ENCODE results near the gene PHOX2B.

The PHOX2B gene

DNA sequence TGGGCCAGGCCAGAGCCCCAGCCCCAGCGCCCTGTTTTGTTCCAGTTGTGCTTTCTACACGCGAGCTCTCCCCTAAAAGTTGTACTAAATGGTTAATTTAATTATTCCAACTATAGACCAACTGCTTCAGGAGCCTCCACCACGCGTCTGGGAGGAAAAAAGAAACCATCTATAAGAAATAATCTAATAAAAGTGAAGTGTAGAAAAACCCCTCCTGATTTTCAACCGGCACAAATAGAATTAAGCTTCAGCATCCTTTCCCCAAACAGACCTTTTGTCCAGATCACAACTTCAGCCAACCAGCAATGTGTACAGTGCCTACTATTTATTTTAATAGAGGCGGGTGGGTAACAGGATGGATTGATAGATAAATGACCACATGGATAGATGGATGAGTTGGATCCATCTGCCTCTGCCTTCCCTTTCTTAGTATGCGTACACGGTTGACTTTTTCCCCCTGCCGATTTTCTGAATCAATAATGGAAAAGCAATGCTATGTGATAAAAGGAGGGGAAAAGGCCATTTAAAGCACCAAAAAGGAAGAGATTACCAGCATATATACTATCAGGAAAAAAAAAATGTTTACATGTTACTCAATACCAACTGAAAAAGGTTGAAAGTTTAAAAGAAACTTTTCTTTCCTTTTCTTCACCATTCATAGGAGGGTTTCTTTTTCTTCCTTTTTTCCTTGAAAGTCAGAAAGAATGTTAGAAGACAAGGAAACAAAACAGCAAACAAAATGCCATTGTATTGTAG lies 3.7 kb upstream of the PHOX2B start:
- Histone ChIP-seq H3K27ac (no peak overlapping the region), H3K9ac (no peak overlapping the region), H3K27me3 (ENCODE audit: control insufficient read depth, insufficient read depth, low read length) (peaks cover 12% of the 10 kb centered on the region), H3K36me3 (ENCODE audit: control insufficient read depth, insufficient read depth, low read length) (no peaks in the 10 kb centered on the region), H3K79me2 (no peaks in the 10 kb centered on the region), H2AFZ (no peak overlapping the region), H3K4me2 (ENCODE audit: low read length) (no peak overlapping the region), H3K4me1 (no peaks in the 10 kb centered on the region), H3K9me3 (ENCODE audit: control insufficient read depth, low read length) (no peaks in the 10 kb centered on the region), H3K4me3 (ENCODE audit: low read depth, low read length) (no peak overlapping the region)
- TF ChIP-seq, protein P1, sequence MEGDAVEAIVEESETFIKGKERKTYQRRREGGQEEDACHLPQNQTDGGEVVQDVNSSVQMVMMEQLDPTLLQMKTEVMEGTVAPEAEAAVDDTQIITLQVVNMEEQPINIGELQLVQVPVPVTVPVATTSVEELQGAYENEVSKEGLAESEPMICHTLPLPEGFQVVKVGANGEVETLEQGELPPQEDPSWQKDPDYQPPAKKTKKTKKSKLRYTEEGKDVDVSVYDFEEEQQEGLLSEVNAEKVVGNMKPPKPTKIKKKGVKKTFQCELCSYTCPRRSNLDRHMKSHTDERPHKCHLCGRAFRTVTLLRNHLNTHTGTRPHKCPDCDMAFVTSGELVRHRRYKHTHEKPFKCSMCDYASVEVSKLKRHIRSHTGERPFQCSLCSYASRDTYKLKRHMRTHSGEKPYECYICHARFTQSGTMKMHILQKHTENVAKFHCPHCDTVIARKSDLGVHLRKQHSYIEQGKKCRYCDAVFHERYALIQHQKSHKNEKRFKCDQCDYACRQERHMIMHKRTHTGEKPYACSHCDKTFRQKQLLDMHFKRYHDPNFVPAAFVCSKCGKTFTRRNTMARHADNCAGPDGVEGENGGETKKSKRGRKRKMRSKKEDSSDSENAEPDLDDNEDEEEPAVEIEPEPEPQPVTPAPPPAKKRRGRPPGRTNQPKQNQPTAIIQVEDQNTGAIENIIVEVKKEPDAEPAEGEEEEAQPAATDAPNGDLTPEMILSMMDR (IDR thresholded peaks at IDR 0.05) = no peak

DNA sequence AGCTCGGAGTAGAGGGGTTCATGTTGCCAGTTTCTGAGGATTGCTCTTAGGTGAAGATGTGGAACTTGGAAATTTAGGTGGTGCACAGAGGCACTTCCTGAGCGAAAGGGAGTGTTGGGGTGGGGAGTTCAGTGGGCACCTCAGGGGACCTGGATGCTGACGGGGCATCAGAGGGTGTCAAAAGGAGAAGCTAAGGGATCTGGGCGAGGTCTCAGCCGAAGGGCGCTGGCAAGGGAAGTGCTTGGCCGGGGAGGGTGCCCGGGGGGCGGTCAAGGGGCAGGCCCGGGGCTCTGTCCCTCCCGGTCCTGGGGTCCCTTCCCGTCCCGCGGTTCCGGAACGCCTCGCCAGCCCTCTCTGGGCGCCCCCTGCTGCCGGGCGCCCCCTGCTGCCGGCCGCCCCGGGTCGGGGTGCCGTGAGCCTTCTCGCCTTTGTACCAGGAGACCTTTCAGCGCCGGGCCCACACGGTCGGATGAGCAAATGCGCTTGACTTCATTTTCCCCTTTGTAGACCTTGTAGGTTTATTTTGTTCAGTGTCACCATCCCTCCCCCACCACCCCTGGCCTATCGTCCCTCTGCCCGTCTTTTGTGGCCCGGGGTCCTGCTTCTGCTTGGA lies 3.0 kb upstream of the PHOX2B start:
- no peak overlapping the region for H3K4me3 ChIP-seq (ENCODE audit: low read depth, low read length)
- no peaks in the 10 kb centered on the region for H3K79me2 ChIP-seq
- peaks cover 13% of the 10 kb centered on the region for H3K27me3 ChIP-seq (ENCODE audit: control insufficient read depth, insufficient read depth, low read length)

DNA sequence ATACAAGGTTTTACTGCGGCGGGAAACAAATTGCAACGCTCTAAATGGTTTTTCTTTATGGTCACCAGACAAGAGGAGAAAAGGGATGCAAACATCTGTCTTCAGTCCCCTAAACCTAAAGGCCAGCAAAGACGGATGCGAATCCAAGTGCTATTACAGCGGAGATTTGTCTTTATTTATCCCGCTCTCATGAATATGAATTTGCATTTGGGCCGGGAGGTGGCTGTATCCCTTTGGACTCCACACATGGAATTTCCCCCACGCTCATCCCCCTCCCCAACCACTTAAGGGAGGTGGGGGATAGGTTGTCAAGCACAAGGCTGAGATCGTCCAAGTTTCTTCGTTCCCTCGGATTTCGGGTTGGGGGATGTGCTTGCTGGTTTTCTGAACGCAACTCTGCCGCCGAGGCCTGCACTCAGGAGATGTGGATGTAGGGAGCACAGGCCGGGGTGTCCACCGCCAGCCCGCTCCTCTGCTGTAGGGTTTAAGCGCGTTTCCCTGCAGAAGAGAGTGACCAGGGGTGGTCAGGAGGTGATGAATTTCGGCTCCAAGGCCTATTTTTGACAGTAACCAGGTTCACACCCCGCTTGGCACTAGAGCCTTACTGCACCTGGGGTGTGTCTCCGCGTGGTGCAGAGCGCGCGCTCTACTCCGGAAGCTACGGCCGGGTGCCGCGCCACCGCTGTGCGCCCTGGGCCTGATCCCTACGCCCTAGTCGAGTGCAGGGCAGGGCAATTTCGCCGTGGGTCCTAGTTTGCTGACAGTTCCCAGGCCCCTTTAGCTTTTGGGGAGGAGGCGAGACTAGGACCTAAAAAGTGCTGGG lies 2.3 kb upstream of the PHOX2B start:
- Histone ChIP-seq H3K9me3 (ENCODE audit: control insufficient read depth, low read length) (no peaks in the 10 kb centered on the region), H2AFZ (no peak overlapping the region), H3K27ac (no peak overlapping the region), H3K79me2 (no peaks in the 10 kb centered on the region), H3K36me3 (ENCODE audit: control insufficient read depth, insufficient read depth, low read length) (no peaks in the 10 kb centered on the region), H3K4me3 (ENCODE audit: low read depth, low read length) (no peak overlapping the region), H3K27me3 (ENCODE audit: control insufficient read depth, insufficient read depth, low read length) (peaks cover 19% of the 10 kb centered on the region), H3K9ac (no peak overlapping the region), H3K4me2 (ENCODE audit: low read length) (no peak overlapping the region), H3K4me1 (no peaks in the 10 kb centered on the region)
- TF ChIP-seq, protein P1 (IDR thresholded peaks at IDR 0.05) = no peak

More for the DNA sequence above, 3.0 kb upstream of the PHOX2B start:
- Histone ChIP-seq H2AFZ (no peak overlapping the region), H3K9ac (no peak overlapping the region), H3K36me3 (ENCODE audit: control insufficient read depth, insufficient read depth, low read length) (no peaks in the 10 kb centered on the region), H3K4me2 (ENCODE audit: low read length) (no peak overlapping the region), H3K4me1 (no peaks in the 10 kb centered on the region), H3K9me3 (ENCODE audit: control insufficient read depth, low read length) (no peaks in the 10 kb centered on the region), H3K27ac (no peak overlapping the region)
- TF ChIP-seq, protein P1 (IDR thresholded peaks at IDR 0.05) = no peak

DNA sequence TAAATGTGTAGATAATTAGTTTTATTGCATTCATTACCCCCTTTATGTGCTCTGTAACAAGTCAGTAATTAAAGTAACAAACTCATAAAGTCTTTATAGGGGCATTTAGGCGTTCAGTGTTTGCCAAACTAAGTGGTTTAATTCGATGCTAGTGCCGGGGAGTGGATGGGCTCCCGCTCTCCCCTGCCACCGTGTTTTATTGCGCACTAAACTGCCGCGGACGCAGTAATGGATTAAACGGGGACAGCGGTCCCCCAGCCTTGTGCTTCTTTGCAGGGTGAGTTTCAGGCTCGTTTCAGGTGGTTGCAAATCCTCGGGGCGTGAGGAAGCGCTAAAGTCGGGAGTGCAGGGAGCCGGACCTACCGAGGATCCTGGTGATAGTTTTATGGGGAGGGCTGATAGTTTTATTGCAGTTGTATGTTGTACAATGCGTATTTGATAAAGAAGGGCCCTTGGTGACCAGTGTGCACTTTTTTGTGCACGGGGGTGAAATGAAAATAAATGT lies 1.6 kb upstream of the PHOX2B start:
- Histone ChIP-seq H3K4me2 (ENCODE audit: low read length) (no peak overlapping the region), H3K36me3 (ENCODE audit: control insufficient read depth, insufficient read depth, low read length) (no peaks in the 10 kb centered on the region), H3K4me3 (ENCODE audit: low read depth, low read length) (no peak overlapping the region), H3K79me2 (no peaks in the 10 kb centered on the region), H2AFZ (no peak overlapping the region), H3K9ac (no peak overlapping the region), H3K9me3 (ENCODE audit: control insufficient read depth, low read length) (no peaks in the 10 kb centered on the region), H3K4me1 (no peaks in the 10 kb centered on the region), H3K27ac (no peak overlapping the region), H3K27me3 (ENCODE audit: control insufficient read depth, insufficient read depth, low read length) (peaks cover 19% of the 10 kb centered on the region)
- TF ChIP-seq, protein P1 (IDR thresholded peaks at IDR 0.05) = no peak

All from parathyroid adenoma (tissue), 2 donors.